GM12878 (cell line): ENCODE results near the gene CYTH2.
"Not testable (repeated sequence)": the region's sequence is repeated elsewhere in the genome, so short reads cannot be mapped to it uniquely, and the experiment has no call there.

Experiments used
- ESRRA ChIP-seq: IDR thresholded peaks from 2 replicates; pipeline ENCODE4 v1.6.1; 2012; ENCODE audit warnings: mild to moderate bottlenecking, low read length, improper control_type of control experiment
- MYC ChIP-seq: IDR thresholded peaks from 2 replicates; pipeline ENCODE4 v1.6.1; 2011; ENCODE audit warnings: mild to moderate bottlenecking, low read length, moderate library complexity, inconsistent platforms; ENCODE audit not compliant: insufficient read depth, insufficient replicate concordance, insufficient read length, severe bottlenecking
- PAX8 ChIP-seq: fragments of 450-650 bp; IDR thresholded peaks from 2 replicates; pipeline ENCODE4 v1.6.1; 2017; ENCODE audit warnings: mild to moderate bottlenecking, moderate library complexity
- POLR2A ChIP-seq: IDR thresholded peaks from 2 replicates; pipeline ENCODE4 v1.6.1; 2011; ENCODE audit warnings: low read depth, mild to moderate bottlenecking, low read length
- SMC3 ChIP-seq: IDR thresholded peaks from 2 replicates; pipeline ENCODE4 v1.6.1; 2011; ENCODE audit warnings: low read length, improper control_type of control experiment, borderline replicate concordance
- TF ChIP-seq, protein P1 (sequence below), 3 experiments: IDR thresholded peaks in 2 of 3; conservative IDR thresholded peaks in 1 of 3; 2 replicates each; pipeline ENCODE4 v1.5.1; 2011; ENCODE audit warnings: low read depth in 3 of 3, low read length in 3 of 3, mild to moderate bottlenecking in 3 of 3, control low read depth in 2 of 3, moderate library complexity in 2 of 3, inconsistent platforms in 1 of 3, mixed read lengths in 1 of 3; ENCODE audit not compliant: control insufficient read depth in 2 of 3, insufficient read depth in 1 of 3; ENCODE audit errors: extremely low read depth in 1 of 3
- TF ChIP-seq, protein P2 (sequence below): IDR thresholded peaks from 2 replicates; pipeline ENCODE4 v1.6.1; 2012; ENCODE audit warnings: low read length, inconsistent platforms
- TF ChIP-seq, protein P3 (sequence below): IDR thresholded peaks from 2 replicates; pipeline ENCODE4 v1.6.1; 2012; ENCODE audit warnings: mild to moderate bottlenecking, low read depth, low read length
- TF ChIP-seq, protein P4 (sequence below): fragments of 450-650 bp; IDR thresholded peaks from 2 replicates; pipeline ENCODE4 v1.6.1; 2017; ENCODE audit warnings: mild to moderate bottlenecking, low read depth, inconsistent platforms; ENCODE audit not compliant: poor library complexity, severe bottlenecking

DNA sequence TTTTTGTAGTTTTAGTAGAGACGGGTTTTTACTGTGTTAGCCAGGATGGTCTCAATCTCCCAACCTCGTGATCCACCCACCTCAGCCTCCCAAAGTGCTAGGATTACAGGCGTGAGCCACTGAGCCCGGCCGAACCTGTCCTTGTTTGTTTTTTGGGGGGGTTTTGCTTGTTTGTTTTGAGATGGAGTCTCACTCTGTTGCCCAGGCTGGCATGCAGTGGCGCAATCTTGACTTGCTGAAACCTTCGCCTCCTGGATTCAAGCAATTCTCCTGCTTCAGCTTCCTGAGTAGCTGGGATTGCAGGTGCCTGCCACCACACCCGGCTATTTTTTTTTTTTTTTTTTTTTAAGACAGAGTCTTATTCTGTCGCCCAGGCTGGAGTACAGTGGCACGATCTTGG lies 17.5 kb downstream of the CYTH2 start:
- not testable (repeated sequence) for TF ChIP-seq PAX8, MYC, SMC3, ESRRA, POLR2A
- TF ChIP-seq, protein P1, sequence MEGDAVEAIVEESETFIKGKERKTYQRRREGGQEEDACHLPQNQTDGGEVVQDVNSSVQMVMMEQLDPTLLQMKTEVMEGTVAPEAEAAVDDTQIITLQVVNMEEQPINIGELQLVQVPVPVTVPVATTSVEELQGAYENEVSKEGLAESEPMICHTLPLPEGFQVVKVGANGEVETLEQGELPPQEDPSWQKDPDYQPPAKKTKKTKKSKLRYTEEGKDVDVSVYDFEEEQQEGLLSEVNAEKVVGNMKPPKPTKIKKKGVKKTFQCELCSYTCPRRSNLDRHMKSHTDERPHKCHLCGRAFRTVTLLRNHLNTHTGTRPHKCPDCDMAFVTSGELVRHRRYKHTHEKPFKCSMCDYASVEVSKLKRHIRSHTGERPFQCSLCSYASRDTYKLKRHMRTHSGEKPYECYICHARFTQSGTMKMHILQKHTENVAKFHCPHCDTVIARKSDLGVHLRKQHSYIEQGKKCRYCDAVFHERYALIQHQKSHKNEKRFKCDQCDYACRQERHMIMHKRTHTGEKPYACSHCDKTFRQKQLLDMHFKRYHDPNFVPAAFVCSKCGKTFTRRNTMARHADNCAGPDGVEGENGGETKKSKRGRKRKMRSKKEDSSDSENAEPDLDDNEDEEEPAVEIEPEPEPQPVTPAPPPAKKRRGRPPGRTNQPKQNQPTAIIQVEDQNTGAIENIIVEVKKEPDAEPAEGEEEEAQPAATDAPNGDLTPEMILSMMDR (IDR thresholded peaks at IDR 0.05 in 2 of 3, conservative IDR thresholded peaks at IDR 0.05 in 1 of 3; ENCODE audit: control insufficient read depth in 2 of 3, extremely low read depth in 1 of 3, insufficient read depth in 1 of 3, low read depth in 3 of 3, low read length in 3 of 3): not testable (repeated sequence)
- TF ChIP-seq, protein P2, sequence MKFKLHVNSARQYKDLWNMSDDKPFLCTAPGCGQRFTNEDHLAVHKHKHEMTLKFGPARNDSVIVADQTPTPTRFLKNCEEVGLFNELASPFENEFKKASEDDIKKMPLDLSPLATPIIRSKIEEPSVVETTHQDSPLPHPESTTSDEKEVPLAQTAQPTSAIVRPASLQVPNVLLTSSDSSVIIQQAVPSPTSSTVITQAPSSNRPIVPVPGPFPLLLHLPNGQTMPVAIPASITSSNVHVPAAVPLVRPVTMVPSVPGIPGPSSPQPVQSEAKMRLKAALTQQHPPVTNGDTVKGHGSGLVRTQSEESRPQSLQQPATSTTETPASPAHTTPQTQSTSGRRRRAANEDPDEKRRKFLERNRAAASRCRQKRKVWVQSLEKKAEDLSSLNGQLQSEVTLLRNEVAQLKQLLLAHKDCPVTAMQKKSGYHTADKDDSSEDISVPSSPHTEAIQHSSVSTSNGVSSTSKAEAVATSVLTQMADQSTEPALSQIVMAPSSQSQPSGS: not testable (repeated sequence)
- TF ChIP-seq, protein P3, sequence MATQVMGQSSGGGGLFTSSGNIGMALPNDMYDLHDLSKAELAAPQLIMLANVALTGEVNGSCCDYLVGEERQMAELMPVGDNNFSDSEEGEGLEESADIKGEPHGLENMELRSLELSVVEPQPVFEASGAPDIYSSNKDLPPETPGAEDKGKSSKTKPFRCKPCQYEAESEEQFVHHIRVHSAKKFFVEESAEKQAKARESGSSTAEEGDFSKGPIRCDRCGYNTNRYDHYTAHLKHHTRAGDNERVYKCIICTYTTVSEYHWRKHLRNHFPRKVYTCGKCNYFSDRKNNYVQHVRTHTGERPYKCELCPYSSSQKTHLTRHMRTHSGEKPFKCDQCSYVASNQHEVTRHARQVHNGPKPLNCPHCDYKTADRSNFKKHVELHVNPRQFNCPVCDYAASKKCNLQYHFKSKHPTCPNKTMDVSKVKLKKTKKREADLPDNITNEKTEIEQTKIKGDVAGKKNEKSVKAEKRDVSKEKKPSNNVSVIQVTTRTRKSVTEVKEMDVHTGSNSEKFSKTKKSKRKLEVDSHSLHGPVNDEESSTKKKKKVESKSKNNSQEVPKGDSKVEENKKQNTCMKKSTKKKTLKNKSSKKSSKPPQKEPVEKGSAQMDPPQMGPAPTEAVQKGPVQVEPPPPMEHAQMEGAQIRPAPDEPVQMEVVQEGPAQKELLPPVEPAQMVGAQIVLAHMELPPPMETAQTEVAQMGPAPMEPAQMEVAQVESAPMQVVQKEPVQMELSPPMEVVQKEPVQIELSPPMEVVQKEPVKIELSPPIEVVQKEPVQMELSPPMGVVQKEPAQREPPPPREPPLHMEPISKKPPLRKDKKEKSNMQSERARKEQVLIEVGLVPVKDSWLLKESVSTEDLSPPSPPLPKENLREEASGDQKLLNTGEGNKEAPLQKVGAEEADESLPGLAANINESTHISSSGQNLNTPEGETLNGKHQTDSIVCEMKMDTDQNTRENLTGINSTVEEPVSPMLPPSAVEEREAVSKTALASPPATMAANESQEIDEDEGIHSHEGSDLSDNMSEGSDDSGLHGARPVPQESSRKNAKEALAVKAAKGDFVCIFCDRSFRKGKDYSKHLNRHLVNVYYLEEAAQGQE: not testable (repeated sequence)
- TF ChIP-seq, protein P4, sequence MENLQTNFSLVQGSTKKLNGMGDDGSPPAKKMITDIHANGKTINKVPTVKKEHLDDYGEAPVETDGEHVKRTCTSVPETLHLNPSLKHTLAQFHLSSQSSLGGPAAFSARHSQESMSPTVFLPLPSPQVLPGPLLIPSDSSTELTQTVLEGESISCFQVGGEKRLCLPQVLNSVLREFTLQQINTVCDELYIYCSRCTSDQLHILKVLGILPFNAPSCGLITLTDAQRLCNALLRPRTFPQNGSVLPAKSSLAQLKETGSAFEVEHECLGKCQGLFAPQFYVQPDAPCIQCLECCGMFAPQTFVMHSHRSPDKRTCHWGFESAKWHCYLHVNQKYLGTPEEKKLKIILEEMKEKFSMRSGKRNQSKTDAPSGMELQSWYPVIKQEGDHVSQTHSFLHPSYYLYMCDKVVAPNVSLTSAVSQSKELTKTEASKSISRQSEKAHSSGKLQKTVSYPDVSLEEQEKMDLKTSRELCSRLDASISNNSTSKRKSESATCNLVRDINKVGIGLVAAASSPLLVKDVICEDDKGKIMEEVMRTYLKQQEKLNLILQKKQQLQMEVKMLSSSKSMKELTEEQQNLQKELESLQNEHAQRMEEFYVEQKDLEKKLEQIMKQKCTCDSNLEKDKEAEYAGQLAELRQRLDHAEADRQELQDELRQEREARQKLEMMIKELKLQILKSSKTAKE: not testable (repeated sequence)
